K562 (cell line): ENCODE results near the gene TP73. TPM values are rescaled to one million over a fixed set of nuclear protein-coding genes. Genes with fewer than 3 reads are reported as not detected.

ENCODE experiments used
- CXXC5 ChIP-seq: fragments of 250-450 bp; sonication (Bioruptor Pico); IDR thresholded peaks from 2 replicates; pipeline ENCODE4 v1.8.0; 2022; ENCODE audit warnings: inconsistent platforms, mild to moderate bottlenecking, moderate library complexity
- FOXJ3 ChIP-seq: sonication (generic); formaldehyde crosslinking; IDR thresholded peaks from 2 replicates; pipeline ENCODE4 v1.4.0; 2020; ENCODE audit warnings: mild to moderate bottlenecking, missing genetic modification reagents
- HDGF ChIP-seq: fragments of 450-650 bp; IDR thresholded peaks from 2 replicates; pipeline ENCODE4 v1.6.1; 2016
- HMG20B ChIP-seq: fragments of 250-450 bp; sonication (Bioruptor Pico); IDR thresholded peaks from 2 replicates; pipeline ENCODE4 v1.5.0; 2021; ENCODE audit warnings: mild to moderate bottlenecking
- POLR2G ChIP-seq: fragments of 200-400 bp; formaldehyde crosslinking; IDR thresholded peaks from 2 replicates; pipeline ENCODE4 v1.6.1; 2017; ENCODE audit warnings: low read depth, mild to moderate bottlenecking, antibody characterized with exemption, low read length, moderate library complexity
- PYGO2 ChIP-seq: fragments of 450-650 bp; IDR thresholded peaks from 2 replicates; pipeline ENCODE4 v1.6.1; 2016; ENCODE audit warnings: mild to moderate bottlenecking, missing genetic modification characterization, moderate library complexity, missing compliant biosample characterization
- RB1 ChIP-seq: fragments of 450-650 bp; IDR thresholded peaks from 2 replicates; pipeline ENCODE4 v1.6.1; 2017; ENCODE audit warnings: low read depth, mild to moderate bottlenecking
- RCOR1 ChIP-seq, 2 experiments: IDR thresholded peaks; 2 replicates each; pipeline ENCODE4 v1.6.1; 2012; ENCODE audit warnings: low read depth in 2 of 2, low read length in 2 of 2, borderline replicate concordance in 1 of 2, improper control_type of control experiment in 1 of 2
- SP2 ChIP-seq: IDR thresholded peaks from 2 replicates; pipeline ENCODE4 v1.6.1; 2011; ENCODE audit warnings: mild to moderate bottlenecking, low read depth, low read length, moderate library complexity; ENCODE audit not compliant: poor library complexity, severe bottlenecking; ENCODE audit errors: extremely low read depth
- ZBTB7A ChIP-seq: IDR thresholded peaks from 2 replicates; pipeline ENCODE4 v1.6.1; 2011; ENCODE audit warnings: low read depth, mild to moderate bottlenecking, low read length, moderate library complexity, borderline replicate concordance; ENCODE audit not compliant: control insufficient read depth
- ZNF764 ChIP-seq: fragments of 250-450 bp; sonication (Bioruptor Pico); IDR thresholded peaks from 2 replicates; pipeline ENCODE4 v1.4.0; 2020; ENCODE audit warnings: low read depth, mild to moderate bottlenecking, moderate library complexity
- polyA plus RNA-seq, 8 experiments: library from polyadenylated mRNA; depleted of rRNA in 4 of 8; stranded (reverse) in 5 of 8; unstranded in 3 of 8; fragments of >200 nt; fragmentation: Nextera tagmentation in 2 of 8; fragmentation: Illumina TruSeq in 1 of 8; extraction: Ambion mirVana in 2 of 8; extraction: Trizol in 1 of 8; gene quantifications; 2 replicates each; pipeline versions ENCODE4 v1.2.1 to v1.2.3, GENCODE V29; 2011 to 2014; ENCODE audit warnings: inconsistent platforms in 1 of 8, missing spikeins in 1 of 8
- total RNA-seq, 7 experiments: library from RNA; depleted of rRNA in 6 of 7; stranded (reverse); fragments of >200 nt in 6 of 7; fragmentation: Illumina TruSeq in 2 of 7; extraction: Trizol in 2 of 7; gene quantifications; 2 replicates each; pipeline versions ENCODE4 v1.2.1 to v1.2.3, GENCODE V29; 2011 to 2021; ENCODE audit warnings: low replicate concordance in 1 of 7
- TF ChIP-seq, protein P1 (sequence below): fragments of 250-450 bp; sonication (Bioruptor Pico); IDR thresholded peaks from 2 replicates; pipeline ENCODE4 v1.4.0; 2020
- TF ChIP-seq, protein P2 (sequence below): fragments of 250-450 bp; sonication (Bioruptor Pico); IDR thresholded peaks from 2 replicates; pipeline ENCODE4 v1.6.1; 2021; ENCODE audit warnings: mild to moderate bottlenecking
- TF ChIP-seq, protein P3 (sequence below): IDR thresholded peaks from 2 replicates; pipeline ENCODE4 v1.6.1; 2011; ENCODE audit warnings: borderline replicate concordance, low read depth, mild to moderate bottlenecking, moderate library complexity, low read length; ENCODE audit not compliant: insufficient read depth, poor library complexity, severe bottlenecking
- TF ChIP-seq, protein P4 (sequence below), 2 experiments: IDR thresholded peaks; 2 replicates each; pipeline ENCODE4 v1.6.1; 2012; ENCODE audit warnings: improper control_type of control experiment in 2 of 2, low read depth in 2 of 2, low read length in 2 of 2, borderline replicate concordance in 1 of 2

The TP73 gene
- total and polyA plus RNA-seq, 9 of the 15 experiments (the other 6 are each of a cell fraction or from before 2014, with no cell fraction given) = 0.07 to 1.6 (median 0.40) TPM; not detected in 2

DNA sequence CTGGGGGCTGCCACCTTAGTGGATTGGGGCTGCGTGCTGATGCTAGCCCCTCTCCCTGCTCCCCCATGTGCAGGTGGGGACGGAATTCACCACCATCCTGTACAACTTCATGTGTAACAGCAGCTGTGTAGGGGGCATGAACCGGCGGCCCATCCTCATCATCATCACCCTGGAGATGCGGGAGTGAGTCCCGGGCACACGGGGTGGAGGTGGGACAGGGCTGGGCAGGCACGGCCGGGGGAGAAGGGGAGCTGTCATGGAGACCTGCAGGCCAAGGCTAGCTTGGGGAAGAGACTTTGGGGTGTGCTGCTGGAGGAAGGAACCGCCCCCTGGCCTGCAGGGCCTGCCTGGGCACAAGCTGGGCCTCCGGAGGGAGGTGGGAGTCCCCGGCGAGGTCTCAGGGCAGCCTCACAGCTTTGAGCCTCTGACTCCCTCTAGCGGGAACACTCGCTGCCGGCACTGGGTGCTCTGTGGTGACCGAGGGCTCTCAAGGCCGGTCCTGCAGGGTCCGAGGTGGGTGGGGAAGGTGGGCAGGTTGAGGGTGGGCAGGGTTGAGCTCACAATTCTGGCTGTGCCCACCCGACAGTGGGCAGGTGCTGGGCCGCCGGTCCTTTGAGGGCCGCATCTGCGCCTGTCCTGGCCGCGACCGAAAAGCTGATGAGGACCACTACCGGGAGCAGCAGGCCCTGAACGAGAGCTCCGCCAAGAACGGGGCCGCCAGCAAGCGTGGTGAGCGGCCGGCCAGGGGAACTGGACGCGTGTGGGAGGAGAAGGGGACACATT lies 74.9 kb downstream of the TP73 start (continued):
- TF ChIP-seq, protein P1, sequence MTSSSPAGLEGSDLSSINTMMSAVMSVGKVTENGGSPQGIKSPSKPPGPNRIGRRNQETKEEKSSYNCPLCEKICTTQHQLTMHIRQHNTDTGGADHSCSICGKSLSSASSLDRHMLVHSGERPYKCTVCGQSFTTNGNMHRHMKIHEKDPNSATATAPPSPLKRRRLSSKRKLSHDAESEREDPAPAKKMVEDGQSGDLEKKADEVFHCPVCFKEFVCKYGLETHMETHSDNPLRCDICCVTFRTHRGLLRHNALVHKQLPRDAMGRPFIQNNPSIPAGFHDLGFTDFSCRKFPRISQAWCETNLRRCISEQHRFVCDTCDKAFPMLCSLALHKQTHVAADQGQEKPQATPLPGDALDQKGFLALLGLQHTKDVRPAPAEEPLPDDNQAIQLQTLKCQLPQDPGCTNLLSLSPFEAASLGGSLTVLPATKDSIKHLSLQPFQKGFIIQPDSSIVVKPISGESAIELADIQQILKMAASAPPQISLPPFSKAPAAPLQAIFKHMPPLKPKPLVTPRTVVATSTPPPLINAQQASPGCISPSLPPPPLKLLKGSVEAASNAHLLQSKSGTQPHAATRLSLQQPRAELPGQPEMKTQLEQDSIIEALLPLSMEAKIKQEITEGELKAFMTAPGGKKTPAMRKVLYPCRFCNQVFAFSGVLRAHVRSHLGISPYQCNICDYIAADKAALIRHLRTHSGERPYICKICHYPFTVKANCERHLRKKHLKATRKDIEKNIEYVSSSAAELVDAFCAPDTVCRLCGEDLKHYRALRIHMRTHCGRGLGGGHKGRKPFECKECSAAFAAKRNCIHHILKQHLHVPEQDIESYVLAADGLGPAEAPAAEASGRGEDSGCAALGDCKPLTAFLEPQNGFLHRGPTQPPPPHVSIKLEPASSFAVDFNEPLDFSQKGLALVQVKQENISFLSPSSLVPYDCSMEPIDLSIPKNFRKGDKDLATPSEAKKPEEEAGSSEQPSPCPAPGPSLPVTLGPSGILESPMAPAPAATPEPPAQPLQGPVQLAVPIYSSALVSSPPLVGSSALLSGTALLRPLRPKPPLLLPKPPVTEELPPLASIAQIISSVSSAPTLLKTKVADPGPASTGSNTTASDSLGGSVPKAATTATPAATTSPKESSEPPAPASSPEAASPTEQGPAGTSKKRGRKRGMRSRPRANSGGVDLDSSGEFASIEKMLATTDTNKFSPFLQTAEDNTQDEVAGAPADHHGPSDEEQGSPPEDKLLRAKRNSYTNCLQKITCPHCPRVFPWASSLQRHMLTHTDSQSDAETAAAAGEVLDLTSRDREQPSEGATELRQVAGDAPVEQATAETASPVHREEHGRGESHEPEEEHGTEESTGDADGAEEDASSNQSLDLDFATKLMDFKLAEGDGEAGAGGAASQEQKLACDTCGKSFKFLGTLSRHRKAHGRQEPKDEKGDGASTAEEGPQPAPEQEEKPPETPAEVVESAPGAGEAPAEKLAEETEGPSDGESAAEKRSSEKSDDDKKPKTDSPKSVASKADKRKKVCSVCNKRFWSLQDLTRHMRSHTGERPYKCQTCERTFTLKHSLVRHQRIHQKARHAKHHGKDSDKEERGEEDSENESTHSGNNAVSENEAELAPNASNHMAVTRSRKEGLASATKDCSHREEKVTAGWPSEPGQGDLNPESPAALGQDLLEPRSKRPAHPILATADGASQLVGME (CRISPR knock-in tag) = no peak
- TF ChIP-seq, protein P2, sequence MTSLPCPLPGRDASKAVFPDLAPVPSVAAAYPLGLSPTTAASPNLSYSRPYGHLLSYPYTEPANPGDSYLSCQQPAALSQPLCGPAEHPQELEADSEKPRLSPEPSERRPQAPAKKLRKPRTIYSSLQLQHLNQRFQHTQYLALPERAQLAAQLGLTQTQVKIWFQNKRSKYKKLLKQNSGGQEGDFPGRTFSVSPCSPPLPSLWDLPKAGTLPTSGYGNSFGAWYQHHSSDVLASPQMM (CRISPR knock-in tag) = no peak
- TF ChIP-seq SP2 = no peak
- TF ChIP-seq HDGF = no peak
- TF ChIP-seq POLR2G = peak; percentile 20; the same call in 1 of the 2 replicates
- 0 out of 2 replicates have a peak, but pooled peaks have one; percentile 29 for TF ChIP-seq RB1
- TF ChIP-seq, protein P3, sequence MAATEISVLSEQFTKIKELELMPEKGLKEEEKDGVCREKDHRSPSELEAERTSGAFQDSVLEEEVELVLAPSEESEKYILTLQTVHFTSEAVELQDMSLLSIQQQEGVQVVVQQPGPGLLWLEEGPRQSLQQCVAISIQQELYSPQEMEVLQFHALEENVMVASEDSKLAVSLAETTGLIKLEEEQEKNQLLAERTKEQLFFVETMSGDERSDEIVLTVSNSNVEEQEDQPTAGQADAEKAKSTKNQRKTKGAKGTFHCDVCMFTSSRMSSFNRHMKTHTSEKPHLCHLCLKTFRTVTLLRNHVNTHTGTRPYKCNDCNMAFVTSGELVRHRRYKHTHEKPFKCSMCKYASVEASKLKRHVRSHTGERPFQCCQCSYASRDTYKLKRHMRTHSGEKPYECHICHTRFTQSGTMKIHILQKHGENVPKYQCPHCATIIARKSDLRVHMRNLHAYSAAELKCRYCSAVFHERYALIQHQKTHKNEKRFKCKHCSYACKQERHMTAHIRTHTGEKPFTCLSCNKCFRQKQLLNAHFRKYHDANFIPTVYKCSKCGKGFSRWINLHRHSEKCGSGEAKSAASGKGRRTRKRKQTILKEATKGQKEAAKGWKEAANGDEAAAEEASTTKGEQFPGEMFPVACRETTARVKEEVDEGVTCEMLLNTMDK = peak; percentile 77
- TF ChIP-seq, protein P4, sequence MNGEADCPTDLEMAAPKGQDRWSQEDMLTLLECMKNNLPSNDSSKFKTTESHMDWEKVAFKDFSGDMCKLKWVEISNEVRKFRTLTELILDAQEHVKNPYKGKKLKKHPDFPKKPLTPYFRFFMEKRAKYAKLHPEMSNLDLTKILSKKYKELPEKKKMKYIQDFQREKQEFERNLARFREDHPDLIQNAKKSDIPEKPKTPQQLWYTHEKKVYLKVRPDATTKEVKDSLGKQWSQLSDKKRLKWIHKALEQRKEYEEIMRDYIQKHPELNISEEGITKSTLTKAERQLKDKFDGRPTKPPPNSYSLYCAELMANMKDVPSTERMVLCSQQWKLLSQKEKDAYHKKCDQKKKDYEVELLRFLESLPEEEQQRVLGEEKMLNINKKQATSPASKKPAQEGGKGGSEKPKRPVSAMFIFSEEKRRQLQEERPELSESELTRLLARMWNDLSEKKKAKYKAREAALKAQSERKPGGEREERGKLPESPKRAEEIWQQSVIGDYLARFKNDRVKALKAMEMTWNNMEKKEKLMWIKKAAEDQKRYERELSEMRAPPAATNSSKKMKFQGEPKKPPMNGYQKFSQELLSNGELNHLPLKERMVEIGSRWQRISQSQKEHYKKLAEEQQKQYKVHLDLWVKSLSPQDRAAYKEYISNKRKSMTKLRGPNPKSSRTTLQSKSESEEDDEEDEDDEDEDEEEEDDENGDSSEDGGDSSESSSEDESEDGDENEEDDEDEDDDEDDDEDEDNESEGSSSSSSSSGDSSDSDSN (IDR thresholded peaks at IDR 0.05; ENCODE audit: borderline replicate concordance in 1 of 2, low read depth in 2 of 2, low read length in 2 of 2) = 0 out of 4 replicates have a peak, but pooled peaks of 1 of the 2 experiments have one; percentile 39
- TF ChIP-seq PYGO2 = no peak
- TF ChIP-seq ZNF764 (CRISPR knock-in tag) = no peak
- no peak for TF ChIP-seq CXXC5 (CRISPR knock-in tag)
- peak; percentile 64; the same call in 1 of the 2 replicates for TF ChIP-seq ZBTB7A
- TF ChIP-seq FOXJ3 (CRISPR knock-in tag) = no peak
- TF ChIP-seq RCOR1 (IDR thresholded peaks at IDR 0.05; ENCODE audit: borderline replicate concordance in 1 of 2, low read depth in 2 of 2, low read length in 2 of 2) = 0 out of 4 replicates have a peak, but pooled peaks of 1 of the 2 experiments have one; percentile 36
- no peak for TF ChIP-seq HMG20B (CRISPR knock-in tag)
